ENCODE results near the gene CSF1.

GRCh38 chr1:109883248-109883955 is 27.2 kb upstream of the CSF1 start:
- TF ChIP-seq CTCF (IDR thresholded peaks at IDR 0.05) (no peak), POLR2A (IDR thresholded peaks at IDR 0.05) (no peak)
